Measurements from ENCODE around the gene SOD2.

Gene SOD2

GRCh38 chr6:159693894-159694545 is 979 bp upstream of the SOD2 start:
- no peak for TF ChIP-seq ZNF510 (tag by site-specific recombination; IDR thresholded peaks at IDR 0.05; ENCODE audit: insufficient replicate concordance)
- peak; percentile 69 for TF ChIP-seq ZNF10 (tag by site-specific recombination; IDR thresholded peaks at IDR 0.05)
- TF ChIP-seq ZNF529 (tag by site-specific recombination; IDR thresholded peaks at IDR 0.05; ENCODE audit: insufficient replicate concordance) = no peak
- no peak for TF ChIP-seq ZNF16 (tag by site-specific recombination; IDR thresholded peaks at IDR 0.05; ENCODE audit: low read depth)
- 0 out of 2 replicates have a peak, but pooled peaks have one; percentile 36 for TF ChIP-seq ZSCAN16 (tag by site-specific recombination; IDR thresholded peaks at IDR 0.05)
- no peak for TF ChIP-seq ZNF214 (tag by site-specific recombination; IDR thresholded peaks at IDR 0.05; ENCODE audit: borderline replicate concordance)
- TF ChIP-seq ZXDB (tag by site-specific recombination; IDR thresholded peaks at IDR 0.05) = no peak
- no peak for TF ChIP-seq OVOL3 (tag by site-specific recombination; IDR thresholded peaks at IDR 0.05)
- H3K4me3 ChIP-seq (ENCODE audit: low read depth, low read length) = peak overlapping the region; percentile 85
- H3K9me3 ChIP-seq (ENCODE audit: control insufficient read depth, insufficient read depth, low read depth, low read length) = no peaks in the 10 kb centered on the region
- H3K36me3 ChIP-seq (ENCODE audit: control insufficient read depth in 2 of 2, insufficient read depth in 1 of 2, low read length in 2 of 2) = peaks cover 10 to 21% of the 10 kb centered on the region in 2 experiments; a peak in 2 of 3 replicates
- POLR2A ChIA-PET = interaction anchor here (0.9 to 5.6 kb wide), 8 partner anchors 10 to 96 kb away, joined by 3 to 67 read pairs (median 4); partner anchors contain the start of genes MRPL18, TCP1 and WTAP
- H3K27ac ChIP-seq (ENCODE audit: extremely low read depth, low read depth, low read length) = peak overlapping the region; percentile 89
- no peaks in the 10 kb centered on the region; the same call in 1 of the 2 replicates for H3K4me1 ChIP-seq (ENCODE audit: control insufficient read depth, insufficient read depth, low read length)
- CTCF ChIA-PET = interaction anchor here (0.7 kb wide), 1 partner anchor 554 kb away, joined by 3 read pairs; no protein-coding TSS in a partner anchor

- H3K4me3 ChIP-seq (ENCODE audit: low read depth, low read length) = peak overlapping the region; percentile 85
- peak overlapping the region; percentile 89 for H3K27ac ChIP-seq (ENCODE audit: extremely low read depth, low read depth, low read length)
- H3K9me3 ChIP-seq (ENCODE audit: control insufficient read depth, insufficient read depth, low read depth, low read length) = no peaks in the 10 kb centered on the region
- H3K36me3 ChIP-seq (ENCODE audit: control insufficient read depth in 2 of 2, insufficient read depth in 1 of 2, low read length in 2 of 2) = peaks cover 15 to 36% of the 10 kb centered on the region in 2 experiments; a peak in 2 of 3 replicates
- ChIA-PET CTCF (interaction anchor here (1.1 to 2.9 kb wide), 16 partner anchors 9 to 250 kb away, joined by 3 to 17 read pairs (median 8); partner anchors contain the start of gene WTAP), POLR2A (interaction anchor here (0.5 to 5.6 kb wide), 12 partner anchors 9 to 284 kb away, joined by 3 to 67 read pairs (median 4); partner anchors contain the start of genes MRPL18, TCP1 and WTAP)
- no peaks in the 10 kb centered on the region; the same call in 1 of the 2 replicates for H3K4me1 ChIP-seq (ENCODE audit: control insufficient read depth, insufficient read depth, low read length)
- TF ChIP-seq INSM2 (tag by site-specific recombination; IDR thresholded peaks at IDR 0.05) (peak; percentile 23; the same call in 1 of the 2 replicates), ZNF132 (tag by site-specific recombination; IDR thresholded peaks at IDR 0.05; ENCODE audit: borderline replicate concordance) (no peak), ZNF580 (tag by site-specific recombination; IDR thresholded peaks at IDR 0.05) (no peak), KLF10 (tag by site-specific recombination; IDR thresholded peaks at IDR 0.05) (no peak), ZBTB17 (tag by site-specific recombination; IDR thresholded peaks at IDR 0.05) (peak; percentile 31; the same call in 1 of the 2 replicates), ZBTB20 (tag by site-specific recombination; IDR thresholded peaks at IDR 0.05) (peak; percentile 56; the same call in 1 of the 2 replicates), YY1 (tag by site-specific recombination; IDR thresholded peaks at IDR 0.05) (no peak; the same call in 1 of the 2 replicates), ZNF280C (tag by site-specific recombination; IDR thresholded peaks at IDR 0.05) (no peak), ZBTB6 (tag by site-specific recombination; IDR thresholded peaks at IDR 0.05) (0 out of 2 replicates have a peak, but pooled peaks have one; percentile 5), ZNF518A (tag by site-specific recombination; conservative IDR thresholded peaks at IDR 0.05; ENCODE audit: low read depth) (no peak), ZNF610 (tag by site-specific recombination; IDR thresholded peaks at IDR 0.05; ENCODE audit: borderline replicate concordance) (no peak), ZNF558 (tag by site-specific recombination; IDR thresholded peaks at IDR 0.05) (no peak), ZNF707 (tag by site-specific recombination; IDR thresholded peaks at IDR 0.05) (no peak)
Observed at GRCh38 chr6:159692303-159693127, 526 bp downstream of the SOD2 start.
